ENCODE measurements around the gene SHROOM2. TPM values are rescaled to one million over a fixed set of nuclear protein-coding genes. Genes with fewer than 3 reads are reported as not detected.

SHROOM2 gene
- polyA plus RNA-seq, 4 donors: 0.45 to 8.9 (median 0.97) TPM

DNA sequence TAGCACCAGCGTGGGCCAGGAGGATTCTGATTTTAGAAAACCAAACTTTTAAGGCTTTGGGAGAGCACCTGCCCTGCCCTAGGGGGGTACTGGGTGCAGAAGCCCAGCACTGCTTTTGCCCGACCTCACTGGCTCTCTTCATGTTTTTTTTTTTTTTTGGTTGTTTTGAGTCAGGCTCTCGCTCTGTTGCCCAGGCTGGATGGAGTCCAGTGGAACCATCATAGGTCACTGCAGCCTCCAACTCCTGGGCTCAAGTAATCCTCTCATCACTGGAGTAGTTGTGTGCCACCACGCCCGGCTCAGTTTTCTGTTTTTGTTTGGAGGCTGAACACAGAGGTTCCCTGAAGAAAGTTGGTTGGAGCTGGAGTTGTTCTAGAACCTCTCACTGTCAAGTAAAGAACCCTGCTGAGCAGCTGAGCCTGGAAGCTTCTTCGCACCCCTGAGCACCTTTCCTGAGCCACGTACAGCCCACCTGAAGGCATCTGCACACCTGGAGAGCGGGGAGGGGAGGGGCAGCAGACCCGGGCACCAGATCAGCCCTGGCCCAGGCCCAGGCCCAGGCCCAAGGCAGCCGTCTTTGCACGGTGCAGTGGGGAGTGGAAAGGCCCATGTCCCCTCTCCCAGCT is 49.5 kb downstream of the SHROOM2 start:
- FAIRE-seq: no peak
- Histone ChIP-seq H3K27me3 (ENCODE audit: control insufficient read depth in 3 of 3, insufficient read depth in 3 of 3, low read length in 3 of 3) (no peaks in the 10 kb centered on the region), H3K9me3 (ENCODE audit: control insufficient read depth in 2 of 2, insufficient read depth in 1 of 2, low read depth in 1 of 2, low read length in 1 of 2) (no peaks in the 10 kb centered on the region), H3K27ac (ENCODE audit: low read depth in 1 of 3, low read length in 2 of 3) (no peak overlapping the region), H3K4me3 (ENCODE audit: low read depth in 1 of 3, low read length in 3 of 3) (no peak overlapping the region), H3K36me3 (ENCODE audit: control insufficient read depth in 3 of 3, insufficient read depth in 2 of 3, low read depth in 1 of 3, low read length in 3 of 3) (peaks cover 0 to 3% (median 0%) of the 10 kb centered on the region in 3 donors), H3K4me1 (ENCODE audit: control insufficient read depth in 3 of 3, insufficient read depth in 2 of 3, low read depth in 1 of 3, low read length in 2 of 3) (no peaks in the 10 kb centered on the region)
- WGBS, 3 donors: 70 to 82% (median 81%) methylated on average over 10 to 11 of the region's 11 CpGs
- DNase-seq: no peak

DNA sequence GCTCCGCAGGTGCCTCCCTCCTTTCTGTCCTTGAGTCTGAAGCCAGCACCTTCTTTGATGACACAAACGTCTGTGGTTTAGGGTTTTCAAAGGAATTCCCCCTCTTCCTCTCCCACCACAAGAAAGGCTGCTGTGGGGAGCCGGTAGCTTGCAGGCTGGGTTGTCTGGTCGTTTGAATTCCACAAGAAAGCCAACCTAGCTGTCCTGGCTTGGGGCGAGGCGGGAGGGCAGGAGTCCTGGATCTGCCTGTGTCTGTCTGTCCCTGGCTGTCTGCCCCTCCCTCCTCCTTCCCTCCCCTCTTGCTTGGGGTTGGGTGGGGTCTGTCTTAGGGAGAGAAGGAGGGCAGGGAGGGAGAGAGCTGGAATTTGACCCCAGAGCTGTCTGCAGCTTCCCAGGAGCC is 56.3 kb downstream of the SHROOM2 start:
- no peaks in the 10 kb centered on the region for H3K27me3 ChIP-seq (ENCODE audit: control insufficient read depth in 3 of 3, insufficient read depth in 3 of 3, low read length in 3 of 3)
- peak; percentile 52 to 70 for DNase-seq
- no peak overlapping the region for H3K4me3 ChIP-seq (ENCODE audit: low read depth in 1 of 3, low read length in 3 of 3)
- WGBS, 3 donors: 14 to 30% (median 28%) methylated on average over 4 to 6 of the region's 6 CpGs
- no peaks in the 10 kb centered on the region for H3K36me3 ChIP-seq (ENCODE audit: control insufficient read depth in 3 of 3, insufficient read depth in 2 of 3, low read depth in 1 of 3, low read length in 3 of 3)
- FAIRE-seq: no peak
- peak overlapping the region in 1 of 3 donors; percentile 42 for H3K27ac ChIP-seq (ENCODE audit: low read depth in 1 of 3, low read length in 2 of 3)
- no peaks in the 10 kb centered on the region for H3K4me1 ChIP-seq (ENCODE audit: control insufficient read depth in 3 of 3, insufficient read depth in 2 of 3, low read depth in 1 of 3, low read length in 2 of 3)
- H3K9me3 ChIP-seq (ENCODE audit: control insufficient read depth in 2 of 2, insufficient read depth in 1 of 2, low read depth in 1 of 2, low read length in 1 of 2): no peaks in the 10 kb centered on the region

DNA sequence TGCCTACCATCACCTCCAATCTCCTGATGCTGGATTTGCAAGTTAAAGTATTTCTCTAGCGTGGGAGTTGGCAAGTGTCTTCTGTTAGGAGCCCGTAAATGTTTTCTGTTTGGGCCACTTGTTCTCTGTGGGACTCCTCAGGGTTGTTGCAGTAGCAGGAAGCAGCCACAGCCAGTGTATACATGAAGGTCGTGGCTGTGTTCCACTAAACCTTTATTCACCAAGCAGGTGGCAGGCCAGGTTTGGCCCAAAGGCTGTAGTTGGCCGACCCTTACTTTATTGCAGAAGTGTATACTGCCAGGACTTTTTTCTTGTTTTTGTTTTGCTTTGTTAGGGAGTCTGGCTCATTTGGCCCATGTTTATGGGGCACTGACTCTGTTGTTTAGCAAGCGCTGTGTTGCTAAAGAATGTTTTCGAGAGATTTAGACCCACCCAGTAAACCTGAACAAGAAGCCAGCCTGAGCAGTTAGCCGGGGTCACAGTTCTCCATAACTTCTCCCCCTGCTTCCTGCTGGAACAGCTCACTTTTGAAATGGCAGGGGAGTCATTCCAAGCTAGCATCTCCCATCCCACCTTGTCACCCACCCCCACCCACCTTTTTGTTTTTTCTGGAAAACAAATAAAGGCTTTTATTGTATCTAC is 58.8 kb downstream of the SHROOM2 start:
- FAIRE-seq (no peak), DNase-seq (no peak)
- H3K36me3 ChIP-seq (ENCODE audit: control insufficient read depth in 3 of 3, insufficient read depth in 2 of 3, low read depth in 1 of 3, low read length in 3 of 3): no peaks in the 10 kb centered on the region
- H3K9me3 ChIP-seq (ENCODE audit: control insufficient read depth in 2 of 2, insufficient read depth in 1 of 2, low read depth in 1 of 2, low read length in 1 of 2): no peaks in the 10 kb centered on the region
- no peak overlapping the region for H3K27ac ChIP-seq (ENCODE audit: low read depth in 1 of 3, low read length in 2 of 3)
- H3K4me1 ChIP-seq (ENCODE audit: control insufficient read depth in 3 of 3, insufficient read depth in 2 of 3, low read depth in 1 of 3, low read length in 2 of 3): no peaks in the 10 kb centered on the region
- 68 to 75% (median 69%) methylated on average over 7 of the region's 7 CpGs for WGBS, 3 donors
- no peaks in the 10 kb centered on the region for H3K27me3 ChIP-seq (ENCODE audit: control insufficient read depth in 3 of 3, insufficient read depth in 3 of 3, low read length in 3 of 3)
- H3K4me3 ChIP-seq (ENCODE audit: low read depth in 1 of 3, low read length in 3 of 3): no peak overlapping the region

DNA sequence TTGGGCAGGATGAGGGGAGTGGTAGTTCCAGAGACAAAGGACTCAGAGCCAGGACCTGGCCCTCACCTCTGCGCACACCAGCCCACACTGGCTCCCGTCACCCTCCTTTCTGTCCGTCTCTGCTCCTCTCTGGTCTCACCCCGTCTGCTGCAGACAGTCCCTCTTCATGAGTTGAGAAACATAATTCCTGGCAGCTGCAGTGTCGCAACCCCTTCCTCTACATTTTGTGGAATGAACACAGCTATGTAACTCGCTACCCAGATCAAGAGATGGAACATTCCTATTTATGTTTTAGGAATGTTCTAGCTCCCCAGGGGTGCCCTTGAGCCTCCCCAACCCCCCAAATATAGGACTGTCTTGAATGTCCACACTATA is 59.3 kb downstream of the SHROOM2 start:
- DNase-seq: no peak
- H3K36me3 ChIP-seq (ENCODE audit: control insufficient read depth in 3 of 3, insufficient read depth in 2 of 3, low read depth in 1 of 3, low read length in 3 of 3): no peaks in the 10 kb centered on the region
- FAIRE-seq: no peak
- WGBS, 3 donors: 72 to 87% (median 83%) methylated on average over 6 of the region's 6 CpGs
- H3K27ac ChIP-seq (ENCODE audit: low read depth in 1 of 3, low read length in 2 of 3): no peak overlapping the region
- no peaks in the 10 kb centered on the region for H3K27me3 ChIP-seq (ENCODE audit: control insufficient read depth in 3 of 3, insufficient read depth in 3 of 3, low read length in 3 of 3)
- H3K4me1 ChIP-seq (ENCODE audit: control insufficient read depth in 3 of 3, insufficient read depth in 2 of 3, low read depth in 1 of 3, low read length in 2 of 3): no peaks in the 10 kb centered on the region
- no peak overlapping the region for H3K4me3 ChIP-seq (ENCODE audit: low read depth in 1 of 3, low read length in 3 of 3)
- H3K9me3 ChIP-seq (ENCODE audit: control insufficient read depth in 2 of 2, insufficient read depth in 1 of 2, low read depth in 1 of 2, low read length in 1 of 2): no peaks in the 10 kb centered on the region

DNA sequence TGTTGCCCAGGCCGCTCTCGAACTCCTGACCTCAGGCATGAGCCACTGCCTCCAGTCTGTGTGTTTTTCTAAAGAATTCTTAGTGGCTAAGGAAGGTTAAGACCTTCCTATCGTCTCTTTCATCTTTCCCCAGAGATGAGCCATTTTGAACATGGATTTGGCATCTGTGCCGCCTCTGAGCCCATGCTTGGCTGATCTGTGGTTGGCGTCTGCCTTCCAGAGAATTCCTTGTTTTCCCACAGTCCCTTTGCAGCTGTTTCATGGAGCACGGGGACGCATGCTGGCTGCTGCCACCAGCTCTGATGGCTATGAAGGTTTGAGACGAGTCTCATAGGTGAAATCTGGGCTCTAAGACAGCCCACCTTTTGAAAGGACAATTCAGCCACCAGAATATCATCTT is 60.4 kb downstream of the SHROOM2 start:
- no peak for FAIRE-seq

DNA sequence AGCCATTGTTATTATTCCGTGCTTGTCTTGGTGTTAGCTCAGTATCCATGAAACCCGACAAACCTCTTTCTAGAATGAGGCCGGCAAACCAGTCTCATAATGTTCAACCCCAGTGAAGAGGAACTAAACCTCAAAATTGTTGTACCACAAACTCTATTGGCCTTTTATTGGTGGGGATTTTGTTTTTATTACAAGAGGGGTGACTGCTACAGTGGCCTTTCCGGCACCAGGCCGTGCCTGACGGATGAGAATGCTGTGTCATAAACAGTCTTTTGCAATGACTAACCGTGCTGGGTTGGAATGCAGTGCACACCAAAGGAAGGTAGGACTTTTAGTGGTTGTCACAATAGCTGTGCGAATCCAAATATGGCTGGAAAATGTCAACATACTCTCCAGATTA is 60.8 kb downstream of the SHROOM2 start:
- no peaks in the 10 kb centered on the region for H3K4me1 ChIP-seq (ENCODE audit: control insufficient read depth in 3 of 3, insufficient read depth in 2 of 3, low read depth in 1 of 3, low read length in 2 of 3)
- 81 to 90% (median 84%) methylated on average over 8 of the region's 8 CpGs for WGBS, 3 donors
- no peaks in the 10 kb centered on the region for H3K27me3 ChIP-seq (ENCODE audit: control insufficient read depth in 3 of 3, insufficient read depth in 3 of 3, low read length in 3 of 3)
- peak in 1 of 2 donors; percentile 48 for DNase-seq
- no peak for FAIRE-seq
- H3K9me3 ChIP-seq (ENCODE audit: control insufficient read depth in 2 of 2, insufficient read depth in 1 of 2, low read depth in 1 of 2, low read length in 1 of 2): no peaks in the 10 kb centered on the region
- no peak overlapping the region for H3K27ac ChIP-seq (ENCODE audit: low read depth in 1 of 3, low read length in 2 of 3)
- H3K36me3 ChIP-seq (ENCODE audit: control insufficient read depth in 3 of 3, insufficient read depth in 2 of 3, low read depth in 1 of 3, low read length in 3 of 3): no peaks in the 10 kb centered on the region
- no peak overlapping the region for H3K4me3 ChIP-seq (ENCODE audit: low read depth in 1 of 3, low read length in 3 of 3)

More for the DNA sequence above, 60.4 kb downstream of the SHROOM2 start:
- H3K4me3 ChIP-seq (ENCODE audit: low read depth in 1 of 3, low read length in 3 of 3): no peak overlapping the region
- no peaks in the 10 kb centered on the region for H3K9me3 ChIP-seq (ENCODE audit: control insufficient read depth in 2 of 2, insufficient read depth in 1 of 2, low read depth in 1 of 2, low read length in 1 of 2)
- no peaks in the 10 kb centered on the region for H3K36me3 ChIP-seq (ENCODE audit: control insufficient read depth in 3 of 3, insufficient read depth in 2 of 3, low read depth in 1 of 3, low read length in 3 of 3)
- H3K4me1 ChIP-seq (ENCODE audit: control insufficient read depth in 3 of 3, insufficient read depth in 2 of 3, low read depth in 1 of 3, low read length in 2 of 3): no peaks in the 10 kb centered on the region
- 79 to 93% (median 83%) methylated on average over 7 to 8 of the region's 8 CpGs for WGBS, 3 donors
- DNase-seq: no peak
- no peaks in the 10 kb centered on the region for H3K27me3 ChIP-seq (ENCODE audit: control insufficient read depth in 3 of 3, insufficient read depth in 3 of 3, low read length in 3 of 3)
- H3K27ac ChIP-seq (ENCODE audit: low read depth in 1 of 3, low read length in 2 of 3): no peak overlapping the region

DNA sequence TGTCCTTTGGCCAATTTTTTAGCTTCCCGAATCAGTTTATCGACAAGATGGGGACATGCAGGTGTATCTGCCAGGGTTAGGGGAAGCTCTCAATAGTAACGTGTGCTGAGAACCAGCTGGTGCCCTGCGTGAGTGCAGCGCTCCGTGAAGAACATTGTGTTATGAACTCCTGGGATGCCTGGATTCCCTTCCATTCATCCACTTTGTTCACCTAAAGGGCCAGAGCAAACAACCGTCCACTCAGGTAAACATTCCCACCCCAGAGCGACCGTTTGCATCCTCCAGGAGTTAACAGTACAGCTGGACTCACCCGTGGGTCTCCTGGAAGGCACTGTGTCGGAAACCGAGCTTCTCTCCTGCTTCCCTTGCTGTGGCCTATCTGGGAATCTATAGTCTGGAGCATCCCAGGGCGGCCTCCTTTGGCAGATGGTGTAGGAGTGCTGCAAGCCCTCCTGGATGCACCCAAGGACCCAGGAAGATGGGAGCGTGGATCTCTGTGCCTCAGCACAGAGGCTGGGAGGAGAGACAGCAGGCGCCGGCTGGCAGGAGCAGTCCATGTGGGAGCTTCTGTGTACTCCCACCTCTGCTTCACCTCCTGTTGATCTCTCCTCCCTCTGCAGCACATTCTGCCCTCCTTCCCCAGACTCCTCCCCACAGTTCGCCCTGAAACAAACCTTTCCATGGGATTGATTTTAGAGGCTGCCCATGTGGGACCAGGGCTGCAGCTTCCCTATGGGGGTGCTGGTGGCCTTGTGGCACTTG is 62.7 kb downstream of the SHROOM2 start:
- DNase-seq (no peak), FAIRE-seq (no peak)
- Histone ChIP-seq H3K27me3 (ENCODE audit: control insufficient read depth in 3 of 3, insufficient read depth in 3 of 3, low read length in 3 of 3) (no peaks in the 10 kb centered on the region), H3K27ac (ENCODE audit: low read depth in 1 of 3, low read length in 2 of 3) (no peak overlapping the region), H3K36me3 (ENCODE audit: control insufficient read depth in 3 of 3, insufficient read depth in 2 of 3, low read depth in 1 of 3, low read length in 3 of 3) (no peaks in the 10 kb centered on the region), H3K4me3 (ENCODE audit: low read depth in 1 of 3, low read length in 3 of 3) (no peak overlapping the region), H3K9me3 (ENCODE audit: control insufficient read depth in 2 of 2, insufficient read depth in 1 of 2, low read depth in 1 of 2, low read length in 1 of 2) (no peaks in the 10 kb centered on the region), H3K4me1 (ENCODE audit: control insufficient read depth in 3 of 3, insufficient read depth in 2 of 3, low read depth in 1 of 3, low read length in 2 of 3) (no peaks in the 10 kb centered on the region)
- 88 to 89% (median 89%) methylated on average over 14 to 17 of the region's 17 CpGs for WGBS, 3 donors

DNA sequence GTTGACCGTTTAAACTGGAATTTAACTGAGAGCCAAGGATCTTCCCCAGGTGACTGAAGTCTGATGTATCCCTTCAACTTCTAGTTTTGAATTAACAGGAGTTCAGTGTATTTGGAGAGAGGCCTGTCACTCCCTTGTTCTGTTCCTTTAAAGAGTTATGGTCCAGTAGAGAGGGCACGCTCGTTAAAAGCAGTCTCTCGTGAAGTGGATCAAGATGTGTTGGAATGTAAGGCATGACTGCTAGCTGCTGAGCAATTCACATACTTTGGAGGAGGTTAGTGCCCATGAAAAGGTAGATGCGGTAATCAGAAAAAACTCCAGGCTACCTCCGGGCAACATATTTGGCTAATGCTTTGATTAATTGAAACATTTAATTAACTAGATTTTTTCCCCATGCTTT is 65.7 kb downstream of the SHROOM2 start:
- WGBS, 3 donors: 78 to 84% (median 79%) methylated on average over 6 of the region's 6 CpGs
- peaks cover 0 to 3% (median 0%) of the 10 kb centered on the region in 3 donors for H3K36me3 ChIP-seq (ENCODE audit: control insufficient read depth in 3 of 3, insufficient read depth in 2 of 3, low read depth in 1 of 3, low read length in 3 of 3)
- no peaks in the 10 kb centered on the region for H3K4me1 ChIP-seq (ENCODE audit: control insufficient read depth in 3 of 3, insufficient read depth in 2 of 3, low read depth in 1 of 3, low read length in 2 of 3)
- H3K27ac ChIP-seq (ENCODE audit: low read depth in 1 of 3, low read length in 2 of 3): no peak overlapping the region
- DNase-seq (no peak), FAIRE-seq (no peak)
- no peaks in the 10 kb centered on the region for H3K9me3 ChIP-seq (ENCODE audit: control insufficient read depth in 2 of 2, insufficient read depth in 1 of 2, low read depth in 1 of 2, low read length in 1 of 2)
- no peak overlapping the region for H3K4me3 ChIP-seq (ENCODE audit: low read depth in 1 of 3, low read length in 3 of 3)
- H3K27me3 ChIP-seq (ENCODE audit: control insufficient read depth in 3 of 3, insufficient read depth in 3 of 3, low read length in 3 of 3): no peaks in the 10 kb centered on the region

All from small intestine (tissue), 7 donors.